Suprapubic skin (tissue), 4 donors: ENCODE data around the gene METTL14. TPM values are rescaled to one million over a fixed set of nuclear protein-coding genes. Genes with fewer than 3 reads are reported as not detected.
A peak's percentile ranks its signal among the peaks of the same experiment; 100 is the strongest.

ENCODE experiments used
- DNase-seq, 2 donors: peaks; one replicate each; pipeline ENCODE4 v3.0.0-alpha.2; 2019; ENCODE audit warnings: low spot score in 2 of 2
- H3K27ac ChIP-seq: fragments of 200-600 bp; sonication (generic); one replicate; pipeline ENCODE4 v1.5.1; 2019
- H3K27me3 ChIP-seq: fragments of 200-600 bp; sonication (generic); one replicate; pipeline ENCODE4 v1.5.1; 2019
- H3K36me3 ChIP-seq: fragments of 200-600 bp; sonication (generic); one replicate; pipeline ENCODE4 v1.5.1; 2019
- H3K4me1 ChIP-seq: fragments of 200-600 bp; sonication (generic); one replicate; pipeline ENCODE4 v1.5.1; 2019
- H3K4me3 ChIP-seq: fragments of 200-600 bp; sonication (generic); one replicate; pipeline ENCODE4 v1.5.1; 2019; ENCODE audit warnings: mild to moderate bottlenecking
- H3K9me3 ChIP-seq: fragments of 200-600 bp; sonication (generic); one replicate; pipeline ENCODE4 v1.5.1; 2019
- EP300 ChIP-seq: sonication (generic); formaldehyde crosslinking; IDR thresholded peaks from one replicate; pipeline ENCODE4 v1.6.1; 2017; ENCODE audit warnings: antibody characterized with exemption
- POLR2A ChIP-seq, 2 donors: fragments of 450-650 bp; IDR thresholded peaks; one replicate each; pipeline ENCODE4 v1.6.1; 2017; ENCODE audit warnings: antibody characterized with exemption in 2 of 2, mild to moderate bottlenecking in 2 of 2, moderate library complexity in 2 of 2
- POLR2AphosphoS5 ChIP-seq, 3 donors: sonication (generic); formaldehyde crosslinking; IDR thresholded peaks; one replicate each; pipeline ENCODE4 v1.6.1; 2017; ENCODE audit warnings: antibody characterized with exemption in 3 of 3
- WGBS: methylation state at CpG from one replicate; pipeline ENCODE4 v1.1.5; 2018; 5-methylcytosine and 5-hydroxymethylcytosine counted together
- total RNA-seq, 4 donors: library from RNA; depleted of rRNA; stranded (reverse); fragments of >200 nt; gene quantifications; one replicate each; pipeline ENCODE4 v1.1.0, GENCODE V29; 2016
- TF ChIP-seq, protein P1 (sequence below), 2 donors: fragments of 200-600 bp in 1 of 2; fragments of 450-650 bp in 1 of 2; sonication (generic) in 1 of 2; IDR thresholded peaks; one replicate each; pipeline ENCODE4 v1.5.1; 2016 to 2019; ENCODE audit warnings: antibody characterized with exemption in 2 of 2, mild to moderate bottlenecking in 1 of 2, moderate library complexity in 1 of 2

The METTL14 gene
- total RNA-seq, 4 donors from 2014 or later: 21.5 to 45.0 (median 29.5) TPM

- H3K27ac ChIP-seq: peak overlapping the region; percentile 62
- TF ChIP-seq EP300 (no peak), POLR2AphosphoS5 (IDR thresholded peaks at IDR 0.05) (no peak)
- TF ChIP-seq, protein P1, sequence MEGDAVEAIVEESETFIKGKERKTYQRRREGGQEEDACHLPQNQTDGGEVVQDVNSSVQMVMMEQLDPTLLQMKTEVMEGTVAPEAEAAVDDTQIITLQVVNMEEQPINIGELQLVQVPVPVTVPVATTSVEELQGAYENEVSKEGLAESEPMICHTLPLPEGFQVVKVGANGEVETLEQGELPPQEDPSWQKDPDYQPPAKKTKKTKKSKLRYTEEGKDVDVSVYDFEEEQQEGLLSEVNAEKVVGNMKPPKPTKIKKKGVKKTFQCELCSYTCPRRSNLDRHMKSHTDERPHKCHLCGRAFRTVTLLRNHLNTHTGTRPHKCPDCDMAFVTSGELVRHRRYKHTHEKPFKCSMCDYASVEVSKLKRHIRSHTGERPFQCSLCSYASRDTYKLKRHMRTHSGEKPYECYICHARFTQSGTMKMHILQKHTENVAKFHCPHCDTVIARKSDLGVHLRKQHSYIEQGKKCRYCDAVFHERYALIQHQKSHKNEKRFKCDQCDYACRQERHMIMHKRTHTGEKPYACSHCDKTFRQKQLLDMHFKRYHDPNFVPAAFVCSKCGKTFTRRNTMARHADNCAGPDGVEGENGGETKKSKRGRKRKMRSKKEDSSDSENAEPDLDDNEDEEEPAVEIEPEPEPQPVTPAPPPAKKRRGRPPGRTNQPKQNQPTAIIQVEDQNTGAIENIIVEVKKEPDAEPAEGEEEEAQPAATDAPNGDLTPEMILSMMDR (IDR thresholded peaks at IDR 0.05): no peak
- H3K4me3 ChIP-seq: no peak overlapping the region
- no peaks in the 10 kb centered on the region for H3K36me3 ChIP-seq
- WGBS: 58% methylated on average over 2 of the region's 2 CpGs
- no peaks in the 10 kb centered on the region for H3K27me3 ChIP-seq
- DNase-seq: no peak
- H3K9me3 ChIP-seq: no peaks in the 10 kb centered on the region
- H3K4me1 ChIP-seq: peaks cover 46% of the 10 kb centered on the region
Observed at GRCh38 chr4:118755438-118756226, 70.4 kb downstream of the METTL14 start.

GRCh38 chr4:118756429-118756828 is 71.2 kb downstream of the METTL14 start:
- H3K4me1 ChIP-seq: peaks cover 50% of the 10 kb centered on the region
- TF ChIP-seq POLR2A (IDR thresholded peaks at IDR 0.05): no peak
- TF ChIP-seq, protein P1 (IDR thresholded peaks at IDR 0.05): no peak
- TF ChIP-seq EP300: no peak
- TF ChIP-seq POLR2AphosphoS5 (IDR thresholded peaks at IDR 0.05): no peak
- H3K27me3 ChIP-seq: no peaks in the 10 kb centered on the region
- no peak for DNase-seq
- H3K4me3 ChIP-seq: no peak overlapping the region
- H3K9me3 ChIP-seq: no peaks in the 10 kb centered on the region
- H3K36me3 ChIP-seq: no peaks in the 10 kb centered on the region
- H3K27ac ChIP-seq: no peak overlapping the region
- 82% methylated on average over 3 of the region's 3 CpGs for WGBS

DNA sequence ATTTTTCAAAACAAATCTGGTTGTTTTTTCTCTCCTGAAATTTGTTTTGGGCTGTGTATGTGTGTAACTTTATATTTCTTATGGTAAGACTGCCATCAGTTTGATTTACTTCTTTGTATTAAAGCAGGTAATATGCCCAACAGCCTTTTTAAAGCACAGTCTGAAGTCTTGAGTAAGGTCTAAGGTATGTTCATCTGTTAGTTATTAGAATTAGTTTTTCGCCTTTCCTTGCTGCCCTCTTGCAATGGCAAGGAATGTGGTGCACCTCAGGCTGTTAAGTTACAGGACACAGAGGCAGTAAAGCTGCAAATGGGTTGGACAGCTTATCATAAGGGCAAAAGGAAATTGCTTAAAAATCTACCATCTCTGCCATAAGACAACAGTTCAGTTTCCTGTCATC is 71.8 kb downstream of the METTL14 start:
- Histone ChIP-seq H3K4me1 (peaks cover 55% of the 10 kb centered on the region), H3K9me3 (no peaks in the 10 kb centered on the region), H3K36me3 (no peaks in the 10 kb centered on the region), H3K27me3 (no peaks in the 10 kb centered on the region), H3K4me3 (no peak overlapping the region), H3K27ac (no peak overlapping the region)
- no peak for DNase-seq
- 83% methylated on average over 1 of the region's 1 CpG for WGBS
- no peak for TF ChIP-seq POLR2A (IDR thresholded peaks at IDR 0.05)
- TF ChIP-seq, protein P1 (IDR thresholded peaks at IDR 0.05): no peak

GRCh38 chr4:118757761-118758251 is 72.6 kb downstream of the METTL14 start:
- 33% methylated on average over 2 of the region's 2 CpGs for WGBS
- H3K4me3 ChIP-seq: no peak overlapping the region
- H3K36me3 ChIP-seq: no peaks in the 10 kb centered on the region
- H3K4me1 ChIP-seq: peaks cover 64% of the 10 kb centered on the region
- H3K27ac ChIP-seq: peak overlapping the region; percentile 59
- TF ChIP-seq POLR2AphosphoS5 (IDR thresholded peaks at IDR 0.05) (no peak), POLR2A (IDR thresholded peaks at IDR 0.05) (no peak), EP300 (no peak)
- TF ChIP-seq, protein P1 (IDR thresholded peaks at IDR 0.05): no peak
- H3K9me3 ChIP-seq: no peaks in the 10 kb centered on the region
- no peaks in the 10 kb centered on the region for H3K27me3 ChIP-seq
- no peak for DNase-seq

- H3K4me1 ChIP-seq: peaks cover 69% of the 10 kb centered on the region
- H3K36me3 ChIP-seq: no peaks in the 10 kb centered on the region
- no peak overlapping the region for H3K4me3 ChIP-seq
- peak overlapping the region; percentile 59 for H3K27ac ChIP-seq
- H3K27me3 ChIP-seq: no peaks in the 10 kb centered on the region
- no peaks in the 10 kb centered on the region for H3K9me3 ChIP-seq
- WGBS: 30% methylated on average over 5 of the region's 5 CpGs
- no peak for DNase-seq
- no peak for TF ChIP-seq POLR2AphosphoS5 (IDR thresholded peaks at IDR 0.05)
- no peak for TF ChIP-seq POLR2A (IDR thresholded peaks at IDR 0.05)
- TF ChIP-seq, protein P1 (IDR thresholded peaks at IDR 0.05): no peak
- no peak for TF ChIP-seq EP300
Observed at GRCh38 chr4:118758293-118758692, 73.1 kb downstream of the METTL14 start.
